K562 (cell line): ENCODE results near the gene SIX1. TPM values are rescaled to one million over a fixed set of nuclear protein-coding genes. Genes with fewer than 3 reads are reported as not detected.

Source experiments
- BCOR ChIP-seq: fragments of 450-650 bp; IDR thresholded peaks from 2 replicates; pipeline ENCODE4 v1.6.1; 2016
- CHD2 ChIP-seq: IDR thresholded peaks from 2 replicates; pipeline ENCODE4 v1.6.1; 2011; ENCODE audit warnings: low read depth, low read length
- FOXA3 ChIP-seq, 2 experiments: fragments of 450-650 bp in 1 of 2; sonication (generic) in 1 of 2; formaldehyde crosslinking; IDR thresholded peaks in 1 of 2; conservative IDR thresholded peaks in 1 of 2; 2 replicates each; pipeline versions ENCODE4 v1.4.0 to v1.8.0; 2020 to 2022; ENCODE audit warnings: mild to moderate bottlenecking in 2 of 2, missing genetic modification reagents in 1 of 2
- NCOA1 ChIP-seq: fragments of 450-650 bp; IDR thresholded peaks from 2 replicates; pipeline ENCODE4 v1.6.1; 2016; ENCODE audit warnings: low read depth
- PTBP1 ChIP-seq: fragments of 200-400 bp; formaldehyde crosslinking; IDR thresholded peaks from 2 replicates; pipeline ENCODE4 v1.6.1; 2017; ENCODE audit warnings: low read depth, low read length
- SMC3 ChIP-seq: conservative IDR thresholded peaks from 2 replicates; pipeline ENCODE4 v1.6.1; 2011; ENCODE audit warnings: low read depth, low read length, improper control_type of control experiment; ENCODE audit not compliant: insufficient read depth
- TRIM24 ChIP-seq, 2 experiments: fragments of 450-650 bp; IDR thresholded peaks; 2 replicates each; pipeline ENCODE4 v1.6.1; 2016
- ZBTB40 ChIP-seq, 2 experiments: fragments of 450-650 bp in 1 of 2; sonication (generic) in 1 of 2; formaldehyde crosslinking in 1 of 2; IDR thresholded peaks; 2 replicates each; pipeline versions ENCODE4 v1.7.1 to v1.9.0; 2016 to 2022; ENCODE audit warnings: inconsistent platforms in 1 of 2, mild to moderate bottlenecking in 1 of 2, missing genetic modification reagents in 1 of 2
- ZHX1 ChIP-seq: fragments of 150-350 bp; conservative IDR thresholded peaks from 2 replicates; pipeline ENCODE4 v1.6.1; 2014; ENCODE audit warnings: low read length
- polyA plus RNA-seq, 8 experiments: library from polyadenylated mRNA; depleted of rRNA in 4 of 8; stranded (reverse) in 5 of 8; unstranded in 3 of 8; fragments of >200 nt; fragmentation: Nextera tagmentation in 2 of 8; fragmentation: Illumina TruSeq in 1 of 8; extraction: Ambion mirVana in 2 of 8; extraction: Trizol in 1 of 8; gene quantifications; 2 replicates each; pipeline versions ENCODE4 v1.2.1 to v1.2.3, GENCODE V29; 2011 to 2014; ENCODE audit warnings: inconsistent platforms in 1 of 8, missing spikeins in 1 of 8
- total RNA-seq, 7 experiments: library from RNA; depleted of rRNA in 6 of 7; stranded (reverse); fragments of >200 nt in 6 of 7; fragmentation: Illumina TruSeq in 2 of 7; extraction: Trizol in 2 of 7; gene quantifications; 2 replicates each; pipeline versions ENCODE4 v1.2.1 to v1.2.3, GENCODE V29; 2011 to 2021; ENCODE audit warnings: low replicate concordance in 1 of 7
- TF ChIP-seq, protein P1 (sequence below): fragments of 150-350 bp; IDR thresholded peaks from 2 replicates; pipeline ENCODE4 v1.6.1; 2014; ENCODE audit warnings: low read depth, mild to moderate bottlenecking, low read length, borderline replicate concordance
- TF ChIP-seq, protein P2 (sequence below): fragments of 450-650 bp; formaldehyde crosslinking; IDR thresholded peaks from 2 replicates; pipeline ENCODE4 v1.4.0; 2022; ENCODE audit warnings: missing genetic modification characterization

Gene SIX1
- total and polyA plus RNA-seq, 9 of the 15 experiments (the other 6 are each of a cell fraction or from before 2014, with no cell fraction given): 0.27 to 0.80 (median 0.45) TPM

- TF ChIP-seq ZBTB40 (IDR thresholded peaks at IDR 0.05) (no peak), ZBTB40 (CRISPR knock-in tag; IDR thresholded peaks at IDR 0.05) (no peak), BCOR (no peak), TRIM24 (IDR thresholded peaks at IDR 0.05) (no peak), ZHX1 (no peak), SMC3 (no peak), PTBP1 (no peak), CHD2 (no peak), FOXA3 (CRISPR knock-in tag; conservative IDR thresholded peaks at IDR 0.05 in 1 of 2, IDR thresholded peaks at IDR 0.05 in 1 of 2) (no peak), NCOA1 (no peak)
- TF ChIP-seq, protein P1, sequence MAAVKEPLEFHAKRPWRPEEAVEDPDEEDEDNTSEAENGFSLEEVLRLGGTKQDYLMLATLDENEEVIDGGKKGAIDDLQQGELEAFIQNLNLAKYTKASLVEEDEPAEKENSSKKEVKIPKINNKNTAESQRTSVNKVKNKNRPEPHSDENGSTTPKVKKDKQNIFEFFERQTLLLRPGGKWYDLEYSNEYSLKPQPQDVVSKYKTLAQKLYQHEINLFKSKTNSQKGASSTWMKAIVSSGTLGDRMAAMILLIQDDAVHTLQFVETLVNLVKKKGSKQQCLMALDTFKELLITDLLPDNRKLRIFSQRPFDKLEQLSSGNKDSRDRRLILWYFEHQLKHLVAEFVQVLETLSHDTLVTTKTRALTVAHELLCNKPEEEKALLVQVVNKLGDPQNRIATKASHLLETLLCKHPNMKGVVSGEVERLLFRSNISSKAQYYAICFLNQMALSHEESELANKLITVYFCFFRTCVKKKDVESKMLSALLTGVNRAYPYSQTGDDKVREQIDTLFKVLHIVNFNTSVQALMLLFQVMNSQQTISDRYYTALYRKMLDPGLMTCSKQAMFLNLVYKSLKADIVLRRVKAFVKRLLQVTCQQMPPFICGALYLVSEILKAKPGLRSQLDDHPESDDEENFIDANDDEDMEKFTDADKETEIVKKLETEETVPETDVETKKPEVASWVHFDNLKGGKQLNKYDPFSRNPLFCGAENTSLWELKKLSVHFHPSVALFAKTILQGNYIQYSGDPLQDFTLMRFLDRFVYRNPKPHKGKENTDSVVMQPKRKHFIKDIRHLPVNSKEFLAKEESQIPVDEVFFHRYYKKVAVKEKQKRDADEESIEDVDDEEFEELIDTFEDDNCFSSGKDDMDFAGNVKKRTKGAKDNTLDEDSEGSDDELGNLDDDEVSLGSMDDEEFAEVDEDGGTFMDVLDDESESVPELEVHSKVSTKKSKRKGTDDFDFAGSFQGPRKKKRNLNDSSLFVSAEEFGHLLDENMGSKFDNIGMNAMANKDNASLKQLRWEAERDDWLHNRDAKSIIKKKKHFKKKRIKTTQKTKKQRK: no peak
- TF ChIP-seq, protein P2, sequence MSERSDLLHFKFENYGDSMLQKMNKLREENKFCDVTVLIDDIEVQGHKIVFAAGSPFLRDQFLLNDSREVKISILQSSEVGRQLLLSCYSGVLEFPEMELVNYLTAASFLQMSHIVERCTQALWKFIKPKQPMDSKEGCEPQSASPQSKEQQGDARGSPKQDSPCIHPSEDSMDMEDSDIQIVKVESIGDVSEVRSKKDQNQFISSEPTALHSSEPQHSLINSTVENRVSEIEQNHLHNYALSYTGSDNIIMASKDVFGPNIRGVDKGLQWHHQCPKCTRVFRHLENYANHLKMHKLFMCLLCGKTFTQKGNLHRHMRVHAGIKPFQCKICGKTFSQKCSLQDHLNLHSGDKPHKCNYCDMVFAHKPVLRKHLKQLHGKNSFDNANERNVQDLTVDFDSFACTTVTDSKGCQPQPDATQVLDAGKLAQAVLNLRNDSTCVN (CRISPR knock-in tag): no peak
- TF ChIP-seq, all 486 proteins: peak for 0
These were observed 13.7 kb upstream of the SIX1 start (continued) for GRCh38 chr14:60662982-60663381.
